SK-N-SH treated with all-trans-retinoic acid at 6 μM for 48 hours (cell line): ENCODE results near the gene SLC25A10.

Source experiments
- ATAC-seq: fragments of 200-7000 bp; cut with Tn5 transposase; 3 replicates; pipeline ENCODE4 v1.9.1; 2020; ENCODE audit warnings: mild to moderate bottlenecking, moderate library complexity
- ARNTL ChIP-seq: fragments of 450-650 bp; formaldehyde crosslinking; IDR thresholded peaks from 2 replicates; pipeline ENCODE4 v1.5.0; 2020; ENCODE audit warnings: low read depth, mild to moderate bottlenecking, moderate library complexity, borderline replicate concordance
- BACH2 ChIP-seq: fragments of 250-450 bp; sonication (Bioruptor Pico); IDR thresholded peaks from 2 replicates; pipeline ENCODE4 v1.9.0; 2021; ENCODE audit warnings: mild to moderate bottlenecking, borderline replicate concordance
- CSDC2 ChIP-seq: fragments of 250-450 bp; sonication (Bioruptor Pico); IDR thresholded peaks from 2 replicates; pipeline ENCODE4 v1.5.0; 2020; ENCODE audit warnings: mild to moderate bottlenecking, moderate library complexity
- CSRNP3 ChIP-seq: fragments of 250-450 bp; sonication (Bioruptor Pico); IDR thresholded peaks from 2 replicates; pipeline ENCODE4 v1.5.1; 2021; ENCODE audit warnings: mild to moderate bottlenecking, moderate library complexity
- ESRRG ChIP-seq: fragments of 250-450 bp; sonication (Bioruptor Pico); IDR thresholded peaks from 2 replicates; pipeline ENCODE4 v1.6.1; 2021; ENCODE audit warnings: mild to moderate bottlenecking
- GLIS3 ChIP-seq: fragments of 250-450 bp; sonication (Bioruptor Pico); IDR thresholded peaks from 2 replicates; pipeline ENCODE4 v1.5.0; 2020; ENCODE audit warnings: mild to moderate bottlenecking, moderate library complexity
- ISL1 ChIP-seq: fragments of 250-450 bp; sonication (Bioruptor Pico); IDR thresholded peaks from 2 replicates; pipeline ENCODE4 v2.1.2; 2022; ENCODE audit warnings: mild to moderate bottlenecking, moderate library complexity
- OSR1 ChIP-seq: fragments of 250-450 bp; sonication (Bioruptor Pico); IDR thresholded peaks from 2 replicates; pipeline ENCODE4 v1.8.0; 2022; ENCODE audit warnings: moderate library complexity, mild to moderate bottlenecking, inconsistent platforms
- PATZ1 ChIP-seq: fragments of 250-450 bp; sonication (Bioruptor Pico); IDR thresholded peaks from 2 replicates; pipeline ENCODE4 v1.8.0; 2020; ENCODE audit warnings: mild to moderate bottlenecking, moderate library complexity, borderline replicate concordance
- POU6F1 ChIP-seq: fragments of 250-450 bp; sonication (Bioruptor Pico); IDR thresholded peaks from 2 replicates; pipeline ENCODE4 v1.8.0; 2021; ENCODE audit warnings: low read depth, mild to moderate bottlenecking, moderate library complexity, borderline replicate concordance
- PPARA ChIP-seq: fragments of 250-450 bp; sonication (Bioruptor Pico); IDR thresholded peaks from 2 replicates; pipeline ENCODE4 v1.5.0; 2020; ENCODE audit warnings: mild to moderate bottlenecking, borderline replicate concordance
- SNAI2 ChIP-seq: fragments of 250-450 bp; sonication (Bioruptor Pico); IDR thresholded peaks from 2 replicates; pipeline ENCODE4 v1.5.0; 2020; ENCODE audit warnings: mild to moderate bottlenecking, moderate library complexity
- TCF4 ChIP-seq: fragments of 250-450 bp; sonication (Bioruptor Pico); IDR thresholded peaks from 2 replicates; pipeline ENCODE4 v1.8.0; 2021; ENCODE audit warnings: mild to moderate bottlenecking, moderate library complexity, borderline replicate concordance
- TOX ChIP-seq: fragments of 250-450 bp; sonication (Bioruptor Pico); IDR thresholded peaks from 2 replicates; pipeline ENCODE4 v1.8.0; 2021; ENCODE audit warnings: mild to moderate bottlenecking, moderate library complexity, borderline replicate concordance
- TSHZ2 ChIP-seq: fragments of 250-450 bp; sonication (Bioruptor Pico); IDR thresholded peaks from 2 replicates; pipeline ENCODE4 v1.5.0; 2020; ENCODE audit warnings: mild to moderate bottlenecking, moderate library complexity
- ZC3H10 ChIP-seq: fragments of 250-450 bp; sonication (Bioruptor Pico); IDR thresholded peaks from 2 replicates; pipeline ENCODE4 v1.5.1; 2021; ENCODE audit warnings: mild to moderate bottlenecking, moderate library complexity
- ZFP3 ChIP-seq: fragments of 250-450 bp; sonication (Bioruptor Pico); IDR thresholded peaks from 2 replicates; pipeline ENCODE4 v1.5.0; 2020; ENCODE audit warnings: mild to moderate bottlenecking, moderate library complexity
- ZNF70 ChIP-seq: fragments of 450-650 bp; formaldehyde crosslinking; IDR thresholded peaks from 2 replicates; pipeline ENCODE4 v1.5.0; 2020; ENCODE audit warnings: mild to moderate bottlenecking, moderate library complexity
- ZNF8 ChIP-seq: fragments of 450-650 bp; formaldehyde crosslinking; IDR thresholded peaks from 2 replicates; pipeline ENCODE4 v1.5.0; 2020; ENCODE audit warnings: mild to moderate bottlenecking, moderate library complexity

SLC25A10 gene

GRCh38 chr17:81716674-81716996 is 4.6 kb downstream of the SLC25A10 start (continued):
- no peak for TF ChIP-seq PATZ1

- no peak for ATAC-seq
These were observed 5.1 kb downstream of the SLC25A10 start for GRCh38 chr17:81717049-81717765.

GRCh38 chr17:81717766-81718089 is 5.6 kb downstream of the SLC25A10 start:
- ATAC-seq = no peak
- TF ChIP-seq CSDC2 (CRISPR knock-in tag) (no peak), ZNF8 (no peak), ZC3H10 (CRISPR knock-in tag) (no peak), GLIS3 (CRISPR knock-in tag) (no peak), CSRNP3 (CRISPR knock-in tag) (no peak), TOX (CRISPR knock-in tag) (no peak), POU6F1 (no peak), SNAI2 (no peak)

More at GRCh38 chr17:81717049-81717765, 5.1 kb downstream of the SLC25A10 start:
- TF ChIP-seq CSRNP3 (CRISPR knock-in tag) = no peak
- TF ChIP-seq ISL1 (CRISPR knock-in tag) = no peak
- no peak for TF ChIP-seq ZNF70
- TF ChIP-seq BACH2 (CRISPR knock-in tag) = no peak
- TF ChIP-seq ARNTL (CRISPR knock-in tag) = no peak
- TF ChIP-seq ESRRG (CRISPR knock-in tag) = no peak
- TF ChIP-seq ZC3H10 (CRISPR knock-in tag) = no peak
- TF ChIP-seq ZFP3 (CRISPR knock-in tag) = no peak
- TF ChIP-seq POU6F1 = no peak
- TF ChIP-seq PPARA (CRISPR knock-in tag) = no peak
- TF ChIP-seq OSR1 = no peak
- no peak for TF ChIP-seq TSHZ2 (CRISPR knock-in tag)
- TF ChIP-seq PATZ1 = no peak
- no peak for TF ChIP-seq TCF4 (CRISPR knock-in tag)
- no peak for TF ChIP-seq CSDC2 (CRISPR knock-in tag)
